DND-41 (cell line): ENCODE data around the gene SMPD2.

Source experiments
- ATAC-seq: fragments of 200-7000 bp; cut with Tn5 transposase; 3 replicates; pipeline ENCODE4 v1.9.1; 2021; ENCODE audit warnings: low read depth; ENCODE audit not compliant: insufficient read depth
- DNase-seq: peaks from one replicate; pipeline ENCODE4 v3.0.0-alpha.2; 2020
- H2AFZ ChIP-seq: 2 replicates; pipeline ENCODE4 v1.6.0; 2012; ENCODE audit warnings: low read depth, low read length
- H3K27ac ChIP-seq: 2 replicates; pipeline ENCODE4 v1.5.1; 2012; ENCODE audit warnings: low read length, inconsistent platforms
- H3K27me3 ChIP-seq: fragments of 200-600 bp; sonication (generic); 2 replicates; pipeline ENCODE4 v1.6.0; 2012; ENCODE audit warnings: low read length, mild to moderate bottlenecking, inconsistent platforms; ENCODE audit not compliant: insufficient read depth, poor library complexity
- H3K36me3 ChIP-seq: 2 replicates; pipeline ENCODE4 v1.5.1; 2012; ENCODE audit warnings: low read length, inconsistent platforms; ENCODE audit not compliant: insufficient read depth
- H3K4me1 ChIP-seq: 2 replicates; pipeline ENCODE4 v1.5.1; 2012; ENCODE audit warnings: mild to moderate bottlenecking, low read length; ENCODE audit not compliant: insufficient read depth
- H3K4me2 ChIP-seq: 2 replicates; pipeline ENCODE4 v1.6.0; 2012; ENCODE audit warnings: mild to moderate bottlenecking, moderate library complexity, low read length, inconsistent platforms; ENCODE audit not compliant: insufficient read depth
- H3K4me3 ChIP-seq, 2 experiments: fragments of 200-600 bp in 1 of 2; shearing (Covaris generic) in 1 of 2; 2 replicates each; pipeline ENCODE4 v1.5.1; 2012 to 2016; ENCODE audit warnings: inconsistent platforms in 2 of 2, low read length in 2 of 2, mild to moderate bottlenecking in 2 of 2, low read depth in 1 of 2, moderate library complexity in 1 of 2
- H3K79me2 ChIP-seq: 2 replicates; pipeline ENCODE4 v1.6.0; 2012; ENCODE audit warnings: low read length, inconsistent platforms; ENCODE audit not compliant: insufficient read depth
- H3K9ac ChIP-seq: 2 replicates; pipeline ENCODE4 v1.6.0; 2012; ENCODE audit warnings: low read depth, mild to moderate bottlenecking, inconsistent platforms, low read length, moderate library complexity
- H3K9me3 ChIP-seq: 2 replicates; pipeline ENCODE4 v1.5.1; 2012; ENCODE audit warnings: low read length, moderate library complexity, mild to moderate bottlenecking, inconsistent platforms; ENCODE audit not compliant: insufficient read depth, severe bottlenecking
- H4K20me1 ChIP-seq: 2 replicates; pipeline ENCODE4 v1.6.0; 2012; ENCODE audit warnings: low read length; ENCODE audit not compliant: insufficient read depth
- CTCF ChIP-seq: IDR thresholded peaks from 2 replicates; pipeline ENCODE4 v1.5.1; 2012; ENCODE audit warnings: borderline replicate concordance, low read length, moderate library complexity, mild to moderate bottlenecking; ENCODE audit not compliant: poor library complexity, severe bottlenecking; ENCODE audit errors: extremely low read depth
- EZH2 ChIP-seq: IDR thresholded peaks from 3 replicates; pipeline ENCODE4 v1.6.1; 2012; ENCODE audit warnings: borderline replicate concordance, low read depth, mild to moderate bottlenecking, moderate library complexity, low read length, inconsistent platforms; ENCODE audit not compliant: severe bottlenecking

The SMPD2 gene

DNA sequence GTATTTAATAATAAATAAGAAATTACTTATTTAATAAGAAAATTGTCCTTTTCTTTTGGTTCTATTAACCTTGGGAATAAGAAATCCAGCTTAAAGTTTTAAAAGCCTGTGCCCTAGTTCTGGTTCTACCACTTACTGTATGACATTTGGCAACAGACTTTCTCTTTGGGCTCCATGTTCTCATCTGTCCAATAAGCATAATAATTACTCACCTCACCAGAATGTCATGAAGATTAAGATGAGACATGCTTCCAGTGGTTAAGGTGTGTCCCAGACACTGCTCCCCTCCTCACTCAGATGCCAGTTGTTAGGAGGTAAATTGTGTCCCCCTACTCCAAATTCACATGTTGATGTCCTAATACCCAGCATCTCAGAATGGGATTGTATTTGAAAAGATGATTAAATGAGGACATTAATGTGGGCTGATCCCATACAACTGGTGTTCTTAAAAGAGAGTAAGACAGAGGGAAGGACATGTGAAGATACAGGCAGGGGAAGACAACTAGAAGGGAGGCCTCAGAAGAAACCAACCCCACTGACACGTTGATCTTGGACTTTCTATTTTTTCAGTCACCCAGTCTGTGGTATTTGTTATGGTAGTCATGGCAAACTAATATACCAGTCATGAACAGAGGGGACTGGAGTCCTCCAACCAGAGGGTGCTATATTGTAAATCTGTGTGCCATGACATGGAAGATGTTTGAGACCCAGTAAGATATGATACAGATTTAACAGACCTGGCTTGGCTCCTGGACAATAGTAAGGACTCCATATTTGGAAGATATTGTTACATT lies 21.4 kb downstream of the SMPD2 start:
- Histone ChIP-seq H3K9ac (no peak overlapping the region), H3K79me2 (peaks cover 8% of the 10 kb centered on the region; the same call in 1 of the 2 replicates), H3K27me3 (no peaks in the 10 kb centered on the region), H4K20me1 (peaks cover 4% of the 10 kb centered on the region; the same call in 1 of the 2 replicates), H3K4me1 (no peaks in the 10 kb centered on the region), H3K4me3 (no peak overlapping the region), H3K36me3 (peaks cover 67% of the 10 kb centered on the region), H2AFZ (no peak overlapping the region), H3K27ac (no peak overlapping the region), H3K9me3 (no peaks in the 10 kb centered on the region), H3K4me2 (no peak overlapping the region)
- no peak for DNase-seq
- TF ChIP-seq CTCF = no peak
- TF ChIP-seq EZH2 = no peak
- ATAC-seq = no peak

DNA sequence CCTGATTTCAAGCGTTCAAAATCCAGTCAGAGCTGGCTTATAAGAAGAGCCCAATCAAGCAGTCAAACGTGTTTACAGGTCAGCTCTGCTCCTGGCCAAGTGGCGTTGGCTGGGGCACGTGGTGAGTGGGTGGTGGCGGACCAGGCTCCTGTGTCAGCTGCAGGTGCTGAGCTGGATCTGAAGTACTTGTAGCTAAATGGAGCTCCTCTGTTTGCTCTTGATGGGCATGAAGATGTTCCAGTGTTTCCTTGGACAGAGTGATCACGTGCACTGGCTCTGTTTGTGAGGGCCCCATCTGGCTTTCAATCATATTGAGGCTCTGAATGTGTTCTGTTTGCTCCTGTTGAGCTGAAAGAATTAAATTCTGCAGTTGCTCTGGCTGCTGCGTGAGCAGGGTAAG lies 25.2 kb downstream of the SMPD2 start:
- H4K20me1 ChIP-seq = peaks cover 22% of the 10 kb centered on the region; the same call in 1 of the 2 replicates
- no peak for DNase-seq

GRCh38 chr6:109466212-109466923 lies 25.8 kb downstream of the SMPD2 start:
- Histone ChIP-seq H4K20me1 (peaks cover 22% of the 10 kb centered on the region; the same call in 1 of the 2 replicates), H3K36me3 (peaks cover 97% of the 10 kb centered on the region), H3K27me3 (no peaks in the 10 kb centered on the region), H3K79me2 (peaks cover 8% of the 10 kb centered on the region; the same call in 1 of the 2 replicates), H3K4me3 (no peak overlapping the region), H3K9ac (no peak overlapping the region), H3K4me2 (no peak overlapping the region), H3K27ac (no peak overlapping the region), H3K4me1 (no peaks in the 10 kb centered on the region), H2AFZ (no peak overlapping the region), H3K9me3 (no peaks in the 10 kb centered on the region)
- DNase-seq (no peak), ATAC-seq (no peak)
- TF ChIP-seq EZH2 = no peak

More for the DNA sequence above, 25.2 kb downstream of the SMPD2 start:
- no peak for ATAC-seq
- H3K79me2 ChIP-seq = peaks cover 8% of the 10 kb centered on the region; the same call in 1 of the 2 replicates
- H3K27me3 ChIP-seq = no peaks in the 10 kb centered on the region
- peaks cover 96% of the 10 kb centered on the region for H3K36me3 ChIP-seq
- H3K9me3 ChIP-seq = no peaks in the 10 kb centered on the region
- H3K9ac ChIP-seq = no peak overlapping the region
- H3K4me3 ChIP-seq = no peak overlapping the region
- H3K4me1 ChIP-seq = no peaks in the 10 kb centered on the region
- no peak overlapping the region for H2AFZ ChIP-seq
- TF ChIP-seq EZH2 = no peak
- TF ChIP-seq CTCF = no peak
- H3K4me2 ChIP-seq = no peak overlapping the region
- H3K27ac ChIP-seq = no peak overlapping the region

DNA sequence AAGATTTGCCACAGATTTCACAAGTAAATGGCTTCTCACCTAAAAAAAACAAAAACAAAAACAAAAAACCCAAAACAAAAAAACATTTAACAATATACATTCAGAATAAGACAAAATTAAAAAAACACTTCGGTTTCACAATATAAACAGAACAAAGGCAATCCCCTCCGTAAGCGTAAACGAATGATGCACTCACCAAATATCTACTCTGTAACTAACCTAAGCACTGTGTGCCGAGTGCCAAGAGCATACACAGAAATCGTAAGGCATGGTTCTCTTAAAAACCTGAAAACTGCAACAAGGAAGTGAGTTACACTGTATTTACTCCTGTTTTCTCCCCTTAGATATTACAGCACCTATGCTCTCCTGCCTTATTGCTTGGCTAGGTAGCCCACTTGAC lies 27.2 kb downstream of the SMPD2 start:
- Histone ChIP-seq H3K79me2 (peaks cover 19% of the 10 kb centered on the region; the same call in 1 of the 2 replicates), H3K27me3 (no peaks in the 10 kb centered on the region), H3K4me1 (no peaks in the 10 kb centered on the region), H3K4me3 (no peak overlapping the region), H2AFZ (no peak overlapping the region), H3K9ac (no peak overlapping the region), H3K9me3 (no peaks in the 10 kb centered on the region), H3K4me2 (no peak overlapping the region), H3K27ac (no peak overlapping the region), H4K20me1 (peaks cover 33% of the 10 kb centered on the region), H3K36me3 (peaks cover 98% of the 10 kb centered on the region)
- ATAC-seq = no peak
- no peak for DNase-seq
- no peak for TF ChIP-seq CTCF
